ENCODE measurements around the gene FBXL16. TPM values are rescaled to one million over a fixed set of nuclear protein-coding genes. Genes with fewer than 3 reads are reported as not detected.
A peak's percentile ranks its signal among the peaks of the same experiment; 100 is the strongest.

FBXL16 gene
- total and polyA plus RNA-seq, 2 experiments from 2014 or later = 0.29 to 0.54 TPM

DNA sequence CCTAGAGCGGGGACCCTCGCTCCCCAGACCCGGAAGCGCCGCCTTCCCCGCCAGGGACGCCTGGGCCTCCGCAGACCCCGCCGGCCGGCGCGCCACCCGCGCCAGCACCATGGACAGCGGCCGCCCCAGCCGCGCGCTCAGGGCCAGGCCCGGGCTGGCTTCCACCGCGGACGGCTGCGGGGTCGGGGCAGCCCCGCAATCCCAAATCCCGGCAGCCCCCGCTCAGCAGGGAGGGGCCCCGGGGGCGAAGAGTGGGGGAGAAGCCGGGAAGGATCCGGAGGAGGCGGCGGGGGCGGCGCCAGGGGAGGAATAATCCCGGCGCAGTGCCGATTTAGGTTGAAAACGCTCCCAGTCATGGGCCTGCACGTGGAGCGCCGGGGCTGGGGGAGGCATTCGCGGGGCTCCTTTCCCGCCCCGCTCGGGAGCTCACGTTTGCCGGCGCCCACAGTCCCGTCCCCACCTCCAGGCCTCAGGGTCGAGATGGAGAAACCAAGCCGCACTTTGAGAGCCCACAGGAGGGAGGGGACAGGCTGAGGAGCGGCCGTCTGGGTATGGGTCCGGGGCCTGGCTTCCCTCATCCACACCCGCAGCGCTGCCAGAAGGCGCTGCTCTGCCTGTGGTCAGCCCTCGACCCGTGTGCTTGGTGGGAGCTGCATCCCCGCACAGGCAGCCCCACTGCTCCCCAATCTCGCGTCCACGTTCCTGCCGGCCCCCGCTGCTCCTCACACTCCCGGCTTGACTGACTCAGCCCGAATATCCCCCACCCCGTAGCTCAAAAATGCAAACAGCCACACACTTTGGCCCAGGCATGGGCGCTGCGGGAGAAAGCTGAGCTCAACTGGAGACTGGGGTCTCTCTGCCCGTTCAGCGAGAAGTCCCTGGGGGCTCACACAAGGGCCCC lies 4.7 kb downstream of the FBXL16 start:
- in situ Hi-C loops (cut with MboI) = no loop called here
- Histone ChIP-seq H2AFZ (no peak overlapping the region), H3K9me3 (ENCODE audit: low read depth) (no peaks in the 10 kb centered on the region), H4K20me1 (ENCODE audit: insufficient read depth) (no peaks in the 10 kb centered on the region), H3K27ac (no peak overlapping the region), H3K36me3 (ENCODE audit: low read depth) (no peaks in the 10 kb centered on the region), H3K4me1 (ENCODE audit: insufficient read depth) (no peaks in the 10 kb centered on the region), H3K9ac (no peak overlapping the region), H3K79me2 (ENCODE audit: insufficient read depth) (no peaks in the 10 kb centered on the region), H3K9me2 (ENCODE audit: insufficient read depth) (no peaks in the 10 kb centered on the region), H3K27me3 (replicated peaks; ENCODE audit: insufficient read depth) (peaks cover 38% of the 10 kb centered on the region), H3F3A (ENCODE audit: insufficient read depth) (no peaks in the 10 kb centered on the region), H3K4me2 (ENCODE audit: unreplicated experiment) (no peak overlapping the region), H3K4me3 (no peak overlapping the region)
- no peak for TF ChIP-seq EZH2phosphoT487 (IDR thresholded peaks at IDR 0.05; ENCODE audit: insufficient read depth, low read depth)
- no peak for TF ChIP-seq EZH2 (IDR thresholded peaks at IDR 0.05; ENCODE audit: insufficient read depth, poor library complexity, severe bottlenecking)
- peak; percentile 42 for DNase-seq
- 4 to 7% methylated on average over 28 to 67 of the region's 76 CpGs for WGBS, 2 experiments (ENCODE audit: low coverage in 1 of 2, low lambda C conversion rate in 2 of 2, missing lambda C conversion rate in 2 of 2)

GRCh38 chr16:698911-699671 lies 6.5 kb downstream of the FBXL16 start:
- no peak for DNase-seq
- H3K4me1 ChIP-seq (ENCODE audit: insufficient read depth) = no peaks in the 10 kb centered on the region
- no peaks in the 10 kb centered on the region for H3K9me3 ChIP-seq (ENCODE audit: low read depth)
- H3F3A ChIP-seq (ENCODE audit: insufficient read depth) = no peaks in the 10 kb centered on the region
- H4K20me1 ChIP-seq (ENCODE audit: insufficient read depth) = no peaks in the 10 kb centered on the region
- H2AFZ ChIP-seq = no peak overlapping the region
- peaks cover 45% of the 10 kb centered on the region for H3K27me3 ChIP-seq (replicated peaks; ENCODE audit: insufficient read depth)
- no peaks in the 10 kb centered on the region for H3K9me2 ChIP-seq (ENCODE audit: insufficient read depth)
- no peak overlapping the region for H3K4me2 ChIP-seq (ENCODE audit: unreplicated experiment)
- WGBS, 2 experiments (ENCODE audit: low coverage in 1 of 2, low lambda C conversion rate in 2 of 2, missing lambda C conversion rate in 2 of 2) = 56 to 58% methylated on average over 18 to 19 of the region's 19 CpGs
- no peak overlapping the region for H3K27ac ChIP-seq
- H3K4me3 ChIP-seq = no peak overlapping the region
- in situ Hi-C loops (cut with MboI) = no loop called here
- no peaks in the 10 kb centered on the region for H3K36me3 ChIP-seq (ENCODE audit: low read depth)
- no peak for TF ChIP-seq EZH2 (IDR thresholded peaks at IDR 0.05; ENCODE audit: insufficient read depth, poor library complexity, severe bottlenecking)
- no peak for TF ChIP-seq EZH2phosphoT487 (IDR thresholded peaks at IDR 0.05; ENCODE audit: insufficient read depth, low read depth)
- no peak overlapping the region for H3K9ac ChIP-seq
- H3K79me2 ChIP-seq (ENCODE audit: insufficient read depth) = no peaks in the 10 kb centered on the region

- no peak overlapping the region for H3K27ac ChIP-seq
- in situ Hi-C loops (cut with MboI) = no loop called here
- H3K9ac ChIP-seq = no peak overlapping the region
- 4 to 5% methylated on average over 61 to 64 of the region's 71 CpGs for WGBS, 2 experiments (ENCODE audit: low coverage in 1 of 2, low lambda C conversion rate in 2 of 2, missing lambda C conversion rate in 2 of 2)
- H3K27me3 ChIP-seq (replicated peaks; ENCODE audit: insufficient read depth) = peaks cover 19% of the 10 kb centered on the region
- H4K20me1 ChIP-seq (ENCODE audit: insufficient read depth) = no peaks in the 10 kb centered on the region
- H3K4me2 ChIP-seq (ENCODE audit: unreplicated experiment) = no peak overlapping the region
- no peak overlapping the region for H2AFZ ChIP-seq
- H3K9me3 ChIP-seq (ENCODE audit: low read depth) = no peaks in the 10 kb centered on the region
- no peaks in the 10 kb centered on the region for H3K79me2 ChIP-seq (ENCODE audit: insufficient read depth)
- peaks cover 1% of the 10 kb centered on the region; the same call in 1 of the 2 replicates for H3K4me1 ChIP-seq (ENCODE audit: insufficient read depth)
- H3K9me2 ChIP-seq (ENCODE audit: insufficient read depth) = no peaks in the 10 kb centered on the region
- H3F3A ChIP-seq (ENCODE audit: insufficient read depth) = no peaks in the 10 kb centered on the region
- H3K36me3 ChIP-seq (ENCODE audit: low read depth) = no peaks in the 10 kb centered on the region
- no peak overlapping the region for H3K4me3 ChIP-seq
- TF ChIP-seq EZH2phosphoT487 (IDR thresholded peaks at IDR 0.05; ENCODE audit: insufficient read depth, low read depth) (no peak), EZH2 (IDR thresholded peaks at IDR 0.05; ENCODE audit: insufficient read depth, poor library complexity, severe bottlenecking) (no peak)
- peak; percentile 58 for DNase-seq
These were observed 10.1 kb downstream of the FBXL16 start for GRCh38 chr16:695355-696089.

DNA sequence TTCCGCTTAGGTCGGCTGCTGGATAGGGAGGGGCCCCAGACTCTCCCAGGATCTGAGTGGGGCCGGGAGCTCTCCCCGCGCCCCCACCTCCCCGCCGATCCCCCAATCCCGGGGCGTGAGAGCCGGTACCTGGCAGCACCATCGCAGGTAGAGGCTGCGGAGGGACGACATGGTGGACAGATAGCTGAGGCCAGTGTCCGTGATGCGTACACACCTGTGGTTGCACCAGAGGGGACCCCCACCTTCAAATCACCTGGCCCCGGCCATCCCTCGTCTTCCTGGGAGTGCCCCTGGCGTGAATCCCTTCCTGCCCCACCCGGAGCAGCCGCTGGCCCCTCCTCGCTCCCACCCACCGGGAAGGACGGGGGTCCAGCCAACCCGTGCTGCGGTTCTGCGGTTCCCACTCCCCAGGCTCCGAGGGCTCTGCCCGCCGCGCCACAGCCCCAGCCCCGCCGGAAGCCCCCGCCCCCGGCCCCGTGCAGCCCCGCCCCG lies 10.7 kb downstream of the FBXL16 start:
- no peaks in the 10 kb centered on the region for H4K20me1 ChIP-seq (ENCODE audit: insufficient read depth)
- in situ Hi-C loops (cut with MboI) = no loop called here
- peaks cover 3% of the 10 kb centered on the region; the same call in 1 of the 2 replicates for H3K4me1 ChIP-seq (ENCODE audit: insufficient read depth)
- no peak overlapping the region for H2AFZ ChIP-seq
- no peaks in the 10 kb centered on the region for H3K9me2 ChIP-seq (ENCODE audit: insufficient read depth)
- no peaks in the 10 kb centered on the region for H3K36me3 ChIP-seq (ENCODE audit: low read depth)
- no peaks in the 10 kb centered on the region for H3K9me3 ChIP-seq (ENCODE audit: low read depth)
- H3K27me3 ChIP-seq (replicated peaks; ENCODE audit: insufficient read depth) = peaks cover 19% of the 10 kb centered on the region
- no peak for DNase-seq
- H3K79me2 ChIP-seq (ENCODE audit: insufficient read depth) = no peaks in the 10 kb centered on the region
- no peak; the same call in 1 of the 2 replicates for TF ChIP-seq EZH2phosphoT487 (IDR thresholded peaks at IDR 0.05; ENCODE audit: insufficient read depth, low read depth)
- no peak for TF ChIP-seq EZH2 (IDR thresholded peaks at IDR 0.05; ENCODE audit: insufficient read depth, poor library complexity, severe bottlenecking)
- 2 to 4% methylated on average over 13 to 27 of the region's 37 CpGs for WGBS, 2 experiments (ENCODE audit: low coverage in 1 of 2, low lambda C conversion rate in 2 of 2, missing lambda C conversion rate in 2 of 2)
- no peak overlapping the region for H3K27ac ChIP-seq
- no peak overlapping the region for H3K4me2 ChIP-seq (ENCODE audit: unreplicated experiment)
- no peak overlapping the region for H3K4me3 ChIP-seq
- no peak overlapping the region for H3K9ac ChIP-seq
- H3F3A ChIP-seq (ENCODE audit: insufficient read depth) = no peaks in the 10 kb centered on the region

Data from GM23248 (cell line).